GM19438 (cell line): ENCODE data around the gene PDE6A.
"Not testable (repeated sequence)": the region's sequence is repeated elsewhere in the genome, so short reads cannot be mapped to it uniquely, and the experiment has no call there.

Experiments
- ATAC-seq: cut with Tn5 transposase; IDR thresholded peaks from one replicate; pipeline ENCODE4 v1.9.1; 2021; ENCODE audit warnings: low read depth; ENCODE audit not compliant: unreplicated experiment

PDE6A gene

GRCh38 chr5:149953436-149954121, 9.0 kb upstream of the PDE6A start:
- no peak for ATAC-seq

GRCh38 chr5:149951138-149951749, 6.7 kb upstream of the PDE6A start:
- no peak for ATAC-seq

DNA sequence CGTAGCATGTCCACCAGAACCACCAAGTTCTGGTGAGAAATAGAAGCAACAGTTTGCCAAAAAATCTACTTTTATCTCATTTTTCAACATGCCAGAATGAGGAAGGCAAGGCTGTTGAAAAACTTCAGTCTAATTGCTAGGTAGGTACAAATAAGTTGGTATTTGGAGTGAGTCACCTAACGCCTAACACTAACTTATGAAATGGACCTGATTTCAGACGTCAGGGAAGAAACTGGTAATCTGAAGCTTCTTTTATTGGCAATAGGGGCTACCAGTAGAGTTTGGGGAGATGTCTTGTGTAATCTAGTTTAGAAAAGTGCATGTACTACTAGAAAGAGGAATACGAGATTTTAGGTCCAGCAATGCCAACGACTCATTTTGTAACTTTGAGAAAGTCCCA, 4.4 kb upstream of the PDE6A start:
- ATAC-seq, result no peak

DNA sequence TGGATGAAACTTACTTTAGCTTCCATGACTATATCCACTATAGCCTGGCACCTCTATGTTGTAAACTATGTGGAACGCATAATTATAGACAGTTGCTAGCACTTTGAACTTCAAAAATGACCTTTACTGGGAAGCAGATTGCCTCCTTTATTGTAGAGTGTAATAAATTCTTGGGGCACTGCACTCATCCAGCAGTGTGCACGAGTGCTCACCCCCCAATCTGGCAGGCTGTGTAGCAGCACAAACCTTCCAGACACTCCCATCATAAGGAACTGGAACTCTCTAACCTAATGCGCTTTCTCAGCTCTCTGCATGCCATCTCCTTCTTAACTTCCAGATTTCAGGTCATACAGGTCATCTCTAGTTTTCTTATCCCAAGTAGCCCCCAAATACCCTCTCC, 1.5 kb upstream of the PDE6A start:
- no peak for ATAC-seq

- not testable (repeated sequence) for ATAC-seq
Observed at GRCh38 chr5:149943177-149943949, 1.2 kb downstream of the PDE6A start.

- not testable (repeated sequence) for ATAC-seq
Observed at GRCh38 chr5:149942741-149943169, 1.8 kb downstream of the PDE6A start.

DNA sequence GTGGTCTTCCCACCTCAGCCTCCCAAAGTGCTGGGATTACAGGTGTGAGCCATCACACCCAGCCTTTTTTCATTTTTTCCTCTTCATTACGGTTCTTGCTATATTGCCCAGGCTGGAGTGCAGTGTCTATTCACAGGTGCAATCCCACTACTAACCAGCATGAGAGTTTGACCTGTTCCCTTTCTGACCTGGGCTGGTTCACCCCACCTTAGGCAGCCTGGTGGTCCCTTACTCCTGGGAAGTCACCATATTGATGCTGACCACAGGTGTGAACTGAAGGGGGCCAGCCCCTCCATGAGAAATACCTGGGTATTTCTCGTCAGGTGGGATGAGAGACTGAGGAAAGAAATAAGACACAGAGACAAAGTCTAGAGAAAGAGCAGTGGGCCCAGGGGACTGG, 2.4 kb downstream of the PDE6A start:
- no peak for ATAC-seq

- no peak for ATAC-seq
Observed at GRCh38 chr5:149941795-149942194, 2.8 kb downstream of the PDE6A start.

DNA sequence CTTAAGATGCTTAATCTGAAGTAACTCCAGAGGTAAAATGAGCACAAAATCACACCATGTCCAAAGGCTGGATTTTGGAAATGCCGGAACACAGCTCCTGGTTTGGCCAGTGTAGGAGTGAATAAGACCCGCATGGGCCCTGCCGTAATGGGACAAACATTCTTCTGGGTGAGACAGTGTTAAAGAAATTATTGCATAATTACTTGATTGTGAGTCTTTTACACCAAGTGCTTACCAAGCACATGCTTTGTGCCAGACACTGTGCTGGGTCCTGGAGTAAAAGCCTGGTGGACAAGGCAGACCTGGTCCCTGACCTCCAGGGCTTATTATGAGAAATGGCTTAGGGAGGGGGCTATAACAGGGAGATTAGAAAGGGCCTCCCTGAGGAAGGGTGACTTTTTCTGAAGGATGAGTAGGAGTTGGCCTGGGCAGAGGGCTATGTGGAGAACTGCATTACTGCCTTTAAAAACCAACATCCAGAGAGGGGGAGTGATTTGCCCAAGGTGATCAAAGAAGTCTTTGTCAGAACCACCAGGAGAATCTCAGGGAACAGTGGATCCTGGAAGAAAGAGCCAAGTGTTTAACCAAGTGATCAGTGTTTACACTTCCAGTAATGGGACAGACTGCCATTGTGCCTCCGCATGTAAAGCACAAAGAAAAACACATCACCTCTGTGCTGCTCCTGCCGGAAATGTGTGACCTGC, 3.5 kb downstream of the PDE6A start:
- no peak for ATAC-seq

GRCh38 chr5:149940077-149940574, 4.5 kb downstream of the PDE6A start:
- peak; percentile 70 for ATAC-seq

GRCh38 chr5:149939546-149939945, 5.0 kb downstream of the PDE6A start:
- ATAC-seq, result no peak

DNA sequence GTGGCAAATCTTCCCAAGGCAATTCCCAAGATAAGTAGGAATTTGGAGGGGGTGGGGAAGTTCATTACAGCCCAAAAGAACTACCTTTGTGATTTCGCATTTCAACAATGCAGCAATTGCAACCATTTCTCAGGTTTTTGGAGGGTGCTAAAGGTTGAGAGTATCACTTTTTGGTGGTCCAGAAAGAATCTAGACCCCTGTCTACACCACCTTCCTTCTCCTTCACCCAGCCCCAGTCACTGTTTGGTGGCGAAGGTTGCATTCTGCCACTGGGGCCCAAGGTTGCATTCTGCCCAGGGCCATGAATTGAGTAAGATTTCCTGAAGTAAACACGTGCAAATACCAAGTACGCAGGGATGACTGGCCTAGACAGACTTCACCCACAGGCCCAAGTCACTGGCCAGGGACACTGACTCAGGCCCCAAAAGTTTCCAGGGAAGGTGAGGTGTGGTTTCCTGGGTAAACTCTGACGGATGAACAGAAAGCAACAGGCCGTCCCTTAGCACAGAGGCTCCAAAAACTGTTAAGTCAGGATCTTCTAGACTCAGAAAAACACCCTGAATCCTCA, 5.7 kb downstream of the PDE6A start:
- no peak for ATAC-seq

- ATAC-seq, result no peak
Observed at GRCh38 chr5:149938279-149938678, 6.3 kb downstream of the PDE6A start.

DNA sequence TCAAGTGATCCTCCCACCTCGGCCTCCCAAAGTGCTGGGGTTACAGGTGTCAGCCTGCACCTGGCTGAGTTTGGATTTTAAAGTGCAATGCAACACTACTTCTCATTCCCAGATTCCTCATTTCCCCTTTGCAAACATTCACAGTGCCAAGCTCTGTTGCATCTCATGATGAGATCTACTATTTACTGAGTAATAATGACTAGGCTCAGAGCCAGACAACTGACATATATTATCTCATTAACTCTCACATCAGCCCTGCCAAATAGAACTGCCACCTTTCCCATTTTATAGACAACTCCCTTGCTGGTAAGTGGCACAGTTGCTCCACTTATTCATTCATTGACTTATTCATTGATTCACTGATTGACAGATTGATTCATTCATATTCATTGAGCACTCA, 7.0 kb downstream of the PDE6A start:
- no peak for ATAC-seq

DNA sequence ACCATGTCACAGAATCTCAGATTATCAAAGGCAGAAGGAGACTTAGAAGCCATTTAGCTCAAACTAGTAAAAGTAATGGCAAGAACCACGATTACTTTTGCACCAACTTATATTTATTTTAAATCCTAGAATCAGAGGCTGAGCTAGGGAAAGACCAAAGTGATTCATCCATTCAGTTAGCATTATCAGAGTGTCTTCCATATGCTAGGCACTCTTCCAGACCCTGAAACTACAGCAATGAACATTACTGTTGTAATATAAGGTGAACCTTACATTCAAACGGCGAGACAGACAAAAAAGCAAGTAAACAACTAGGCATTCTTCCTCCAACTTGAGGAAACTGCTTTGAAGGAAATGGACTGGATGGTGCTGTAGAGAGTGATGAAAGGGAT, 7.9 kb downstream of the PDE6A start:
- ATAC-seq, result no peak

DNA sequence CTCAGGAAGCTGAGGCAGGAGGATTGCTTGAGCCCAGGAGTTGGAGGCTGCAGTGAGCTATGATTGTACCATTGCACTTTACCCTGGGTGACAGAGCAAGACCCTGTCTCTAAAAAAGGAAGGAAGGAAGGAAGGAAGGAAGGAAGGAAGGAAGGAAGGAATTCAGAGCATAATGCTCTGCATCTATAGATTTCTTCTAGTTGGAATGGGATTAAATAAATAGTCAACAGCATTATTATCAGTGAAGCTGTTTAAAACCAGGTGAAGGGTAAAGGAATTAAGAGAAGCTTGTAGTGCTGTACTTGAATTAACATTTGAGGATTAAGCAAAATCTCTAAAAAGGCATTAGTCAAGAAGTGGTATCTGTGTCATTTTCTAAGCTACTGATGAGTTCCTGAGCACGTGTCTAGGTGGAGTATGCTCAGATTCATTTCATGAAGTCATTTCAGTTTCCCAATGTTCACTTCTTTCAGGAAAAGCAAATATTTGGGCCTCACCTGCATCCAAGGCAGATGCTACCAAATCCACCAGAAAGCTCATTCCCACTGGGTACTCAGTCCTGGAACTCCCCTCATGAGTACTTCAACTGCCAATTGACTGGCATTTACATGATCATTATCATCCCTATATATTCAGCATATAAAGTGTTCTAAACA, 8.4 kb downstream of the PDE6A start:
- no peak for ATAC-seq

GRCh38 chr5:149935431-149935901, 9.1 kb downstream of the PDE6A start:
- ATAC-seq, result no peak

DNA sequence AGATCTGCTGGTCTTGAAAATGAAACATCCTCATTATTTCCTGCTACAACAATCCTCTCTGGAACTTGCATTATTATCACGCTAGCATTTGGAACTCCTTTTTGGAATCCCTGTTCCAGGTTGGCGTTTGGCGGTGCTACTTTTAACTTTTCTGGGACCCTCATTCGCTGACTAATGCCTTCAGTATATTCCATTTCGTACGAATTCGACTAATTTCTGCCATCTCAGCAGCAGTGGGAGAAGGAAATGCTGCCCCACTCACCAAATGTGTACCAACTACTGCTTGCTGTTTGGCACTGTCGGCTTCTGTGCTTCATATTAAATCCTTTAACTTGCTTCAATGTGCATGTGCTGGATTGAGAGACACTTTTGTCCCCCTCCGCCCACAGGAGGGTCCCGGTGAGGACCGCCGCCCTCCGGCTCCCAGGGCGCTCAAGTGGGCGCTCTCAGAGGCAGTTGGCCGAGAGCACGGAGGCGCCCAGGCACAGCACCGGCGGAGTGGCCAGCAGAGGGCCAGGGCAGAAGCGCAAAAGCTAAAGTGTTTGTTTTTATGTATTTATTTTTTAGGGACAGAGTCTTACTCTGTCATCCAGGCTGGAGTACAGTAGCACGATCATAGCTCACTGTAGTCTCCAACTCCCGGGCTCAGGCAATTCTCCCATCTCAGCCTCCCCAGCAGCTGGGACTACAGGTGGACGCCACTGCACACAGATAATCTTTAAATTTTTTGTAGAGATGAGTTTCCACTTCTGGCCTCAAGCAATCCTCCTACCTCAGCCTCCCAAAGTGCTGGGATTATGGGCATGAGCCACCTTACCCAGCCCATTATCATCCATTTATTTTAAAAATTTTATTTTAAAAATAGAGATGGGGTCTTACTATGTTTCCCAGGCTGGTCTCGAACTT, 11.9 kb downstream of the PDE6A start:
- ATAC-seq, result no peak

GRCh38 chr5:149931992-149932436, 12.6 kb downstream of the PDE6A start:
- no peak for ATAC-seq
